Measurements from ENCODE around the gene THOC5.

DNA sequence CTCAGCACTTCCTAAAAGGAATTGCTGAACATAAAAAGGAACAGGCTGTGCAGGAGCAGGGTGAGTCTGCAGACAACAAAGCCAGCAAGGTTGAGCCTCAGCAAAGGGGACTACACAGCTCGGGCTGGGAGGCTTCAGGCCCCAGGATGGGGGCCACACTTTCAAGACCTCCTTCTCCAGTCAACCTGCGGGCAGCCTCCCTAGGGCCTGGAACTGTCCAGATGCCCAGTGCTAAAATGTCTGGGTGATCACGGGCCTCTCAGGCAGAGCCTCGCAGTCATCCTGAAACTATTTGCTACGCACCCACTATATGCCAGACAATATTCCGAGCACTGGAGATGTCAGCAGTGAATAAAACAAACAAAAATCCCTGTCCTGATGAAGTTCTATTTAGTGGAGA lies 77.4 kb downstream of the THOC5 start:
- TF ChIP-seq CTCF (IDR thresholded peaks at IDR 0.05; ENCODE audit: insufficient read depth, low read length) (no peak), SPI1 (IDR thresholded peaks at IDR 0.05; ENCODE audit: borderline replicate concordance, low read depth) (no peak), POLR2AphosphoS5 (IDR thresholded peaks at IDR 0.05; ENCODE audit: low read depth) (no peak)
